IMR-90 (cell line): ENCODE measurements around the gene SNRPD1. TPM values are rescaled to one million over a fixed set of nuclear protein-coding genes. Genes with fewer than 3 reads are reported as not detected.
A peak's percentile ranks its signal among the peaks of the same experiment; 100 is the strongest.

Experiments used
- ATAC-seq: fragments of 200-7000 bp; cut with Tn5 transposase; 2 replicates; pipeline ENCODE4 v1.9.1; 2020; ENCODE audit warnings: low read depth, mild to moderate bottlenecking, moderate library complexity
- BruUV-seq: library from RNA; stranded (reverse); fragments of 400-500 nt; replicated peaks from 2 replicates; lab custom pipeline; 2021; lab: Mats Ljungman, UMichigan
- CTCF ChIA-PET: fragments of 300-600 bp; formaldehyde crosslinking; extraction: SDS; loops from one replicate; lab custom pipeline; 2021; ENCODE audit warnings: antibody characterized with exemption; lab: Yijun Ruan, JAX
- POLR2A ChIA-PET: fragments of 300-600 bp; sonication (Branson Sonifier 250); formaldehyde crosslinking; loops from one replicate; lab custom pipeline; 2022; ENCODE audit warnings: antibody characterized with exemption; ENCODE audit not compliant: unreplicated experiment; lab: Charles Lee
- DNase-seq: peaks from one replicate; pipeline ENCODE4 v3.0.0; 2013
- H2AFZ ChIP-seq: replicated peaks from 2 replicates; pipeline ENCODE3; 2013; ENCODE audit warnings: low read length, mild to moderate bottlenecking; ENCODE audit not compliant: poor library complexity
- H2AK5ac ChIP-seq: 2 replicates; pipeline ENCODE4 v1.6.1; 2013; ENCODE audit warnings: low read depth, low read length, inconsistent platforms
- H2AK9ac ChIP-seq: replicated peaks from 2 replicates; pipeline ENCODE3; 2013; ENCODE audit warnings: mild to moderate bottlenecking, low read depth, low read length, moderate library complexity; ENCODE audit not compliant: poor library complexity
- H2BK120ac ChIP-seq: 2 replicates; pipeline ENCODE4 v1.6.1; 2013; ENCODE audit warnings: low read depth, low read length, inconsistent platforms
- H2BK15ac ChIP-seq: 3 replicates; pipeline ENCODE4 v1.6.1; 2013; ENCODE audit warnings: low read depth, low read length, inconsistent platforms
- H2BK20ac ChIP-seq: 2 replicates; pipeline ENCODE4 v1.6.1; 2013; ENCODE audit warnings: low read depth, mild to moderate bottlenecking, inconsistent platforms, low read length, moderate library complexity
- H2BK5ac ChIP-seq: 2 replicates; pipeline ENCODE4 v1.6.1; 2013; ENCODE audit warnings: mild to moderate bottlenecking, low read depth, low read length, inconsistent platforms; ENCODE audit not compliant: poor library complexity, severe bottlenecking
- H3K14ac ChIP-seq: replicated peaks from 2 replicates; pipeline ENCODE4 v1.6.1; 2013; ENCODE audit warnings: low read depth, low read length, inconsistent platforms
- H3K18ac ChIP-seq: 2 replicates; pipeline ENCODE4 v1.6.1; 2013; ENCODE audit warnings: low read depth, low read length, control low read depth
- H3K23ac ChIP-seq: 2 replicates; pipeline ENCODE4 v1.6.1; 2013; ENCODE audit warnings: low read depth, low read length, inconsistent platforms
- H3K27ac ChIP-seq: 2 replicates; pipeline ENCODE4 v1.5.1; 2013; ENCODE audit warnings: mild to moderate bottlenecking, control low read depth, low read length; ENCODE audit not compliant: insufficient read depth
- H3K27me3 ChIP-seq: 2 replicates; pipeline ENCODE4 v1.6.1; 2013; ENCODE audit warnings: low read length; ENCODE audit not compliant: control insufficient read depth, insufficient read depth
- H3K36me3 ChIP-seq: 2 replicates; pipeline ENCODE4 v1.6.1; 2013; ENCODE audit warnings: low read length, mixed read lengths; ENCODE audit not compliant: control insufficient read depth, insufficient read depth
- H3K4ac ChIP-seq: 2 replicates; pipeline ENCODE4 v1.6.1; 2013; ENCODE audit warnings: low read depth, low read length, inconsistent platforms
- H3K4me1 ChIP-seq: 2 replicates; pipeline ENCODE4 v1.6.1; 2013; ENCODE audit warnings: low read length, mixed read lengths; ENCODE audit not compliant: control insufficient read depth, insufficient read depth
- H3K4me2 ChIP-seq: 2 replicates; pipeline ENCODE4 v1.6.1; 2013; ENCODE audit warnings: low read depth, mild to moderate bottlenecking, control low read depth, low read length, moderate library complexity
- H3K4me3 ChIP-seq: 2 replicates; pipeline ENCODE4 v1.5.1; 2013; ENCODE audit warnings: low read depth, mild to moderate bottlenecking, control low read depth, low read length, moderate library complexity; ENCODE audit not compliant: insufficient read depth
- H3K56ac ChIP-seq: 2 replicates; pipeline ENCODE4 v1.6.1; 2013; ENCODE audit warnings: low read length, inconsistent platforms; ENCODE audit not compliant: insufficient read depth; ENCODE audit errors: extremely low read depth
- H3K79me1 ChIP-seq, 2 experiments: 2 replicates each; pipeline ENCODE4 v1.6.1; 2013; ENCODE audit warnings: low read length in 2 of 2, inconsistent platforms in 1 of 2, low read depth in 1 of 2
- H3K9ac ChIP-seq: 2 replicates; pipeline ENCODE4 v1.6.1; 2013; ENCODE audit warnings: low read depth, low read length, control low read depth
- H3K9me1 ChIP-seq: 2 replicates; pipeline ENCODE4 v1.6.1; 2013; ENCODE audit warnings: low read length, inconsistent platforms; ENCODE audit not compliant: insufficient read depth
- H3K9me3 ChIP-seq: 2 replicates; pipeline ENCODE4 v1.6.1; 2013; ENCODE audit warnings: low read length; ENCODE audit not compliant: control insufficient read depth, insufficient read depth
- H4K20me1 ChIP-seq: 2 replicates; pipeline ENCODE4 v1.6.1; 2013; ENCODE audit warnings: low read length, inconsistent platforms; ENCODE audit not compliant: insufficient read depth
- H4K5ac ChIP-seq: 2 replicates; pipeline ENCODE4 v1.6.1; 2013; ENCODE audit warnings: mild to moderate bottlenecking, low read depth, low read length, control low read depth
- H4K8ac ChIP-seq, 2 experiments: 2 replicates each; pipeline ENCODE4 v1.6.1; 2013; ENCODE audit warnings: low read depth in 2 of 2, low read length in 2 of 2, control low read depth in 1 of 2, inconsistent platforms in 1 of 2
- H4K91ac ChIP-seq: 2 replicates; pipeline ENCODE4 v1.6.1; 2013; ENCODE audit warnings: low read depth, low read length, inconsistent platforms; ENCODE audit not compliant: insufficient read depth
- BHLHE40 ChIP-seq: fragments of 150-350 bp; IDR thresholded peaks from 2 replicates; pipeline ENCODE4 v1.6.1; 2016; ENCODE audit warnings: mild to moderate bottlenecking, low read depth, low read length
- CEBPB ChIP-seq: IDR thresholded peaks from 2 replicates; pipeline ENCODE4 v1.6.1; 2012; ENCODE audit warnings: low read depth, low read length, improper control_type of control experiment
- CHD1 ChIP-seq: IDR thresholded peaks from 2 replicates; pipeline ENCODE4 v1.6.1; 2012; ENCODE audit warnings: low read depth, low read length, improper control_type of control experiment
- MAZ ChIP-seq: IDR thresholded peaks from 2 replicates; pipeline ENCODE4 v1.6.1; 2012; ENCODE audit warnings: low read depth, mild to moderate bottlenecking, low read length, improper control_type of control experiment, moderate library complexity, borderline replicate concordance
- RAD21 ChIP-seq: IDR thresholded peaks from 2 replicates; pipeline ENCODE4 v1.6.1; 2012; ENCODE audit warnings: low read length, improper control_type of control experiment
- WGBS, 2 experiments: methylation state at CpG; one replicate each; pipeline versions ENCODE4 v1.1.5 to v1.1.7; 2013; ENCODE audit warnings: missing lambda C conversion rate in 2 of 2; ENCODE audit not compliant: insufficient read length in 1 of 2; ENCODE audit errors: extremely low coverage in 2 of 2; 5-methylcytosine and 5-hydroxymethylcytosine counted together
- dilution Hi-C: fragments of 300-500 bp; cut with HindIII; formaldehyde crosslinking; loops from one replicate; pipeline ENCODE4 v1.14.3; 2018; ENCODE audit warnings: low sequenced_read_pairs; ENCODE audit not compliant: unreplicated experiment
- in situ Hi-C: fragments of 300-500 bp; cut with MboI; formaldehyde crosslinking; loops from 3 replicates; pipeline ENCODE4 v1.14.3; 2019; ENCODE audit warnings: low sequenced_read_pairs, inconsistent platforms, mixed read lengths
- intact Hi-C: fragments of 100-400 bp; cut with micrococcal nuclease; formaldehyde crosslinking; loops from 2 replicates; pipeline ENCODE4 v1.10.0; 2022
- polyA plus RNA-seq, 3 experiments: library from polyadenylated mRNA; depleted of rRNA; stranded (reverse); fragments of >200 nt; gene quantifications; 2 replicates each; pipeline ENCODE4 v1.2.3, GENCODE V29; 2012; ENCODE audit warnings: low replicate concordance in 1 of 3
- total RNA-seq: library from RNA; depleted of rRNA; stranded (reverse); fragments of >200 nt; gene quantifications from 2 replicates; pipeline ENCODE4 v1.2.3, GENCODE V29; 2012

Gene SNRPD1
- total and polyA plus RNA-seq, 2 of the 4 experiments (the other 2 are of a cell fraction), result 6.8 to 19.8 TPM

GRCh38 chr18:21660078-21660477 is 48.0 kb downstream of the SNRPD1 start:
- Histone ChIP-seq H3K4ac (no peak overlapping the region), H2AK5ac (no peak overlapping the region), H2BK15ac (no peak overlapping the region), H3K14ac (no peak overlapping the region), H3K27me3 (no peaks in the 10 kb centered on the region), H3K27ac (no peak overlapping the region), H2BK120ac (no peak overlapping the region), H2BK20ac (no peak overlapping the region), H3K9ac (no peak overlapping the region), H4K91ac (no peak overlapping the region), H4K20me1 (no peaks in the 10 kb centered on the region), H3K4me3 (no peak overlapping the region), H3K23ac (0 out of 2 replicates have a peak overlapping the region, but pooled peaks have one; percentile 4), H3K4me1 (peaks cover 3% of the 10 kb centered on the region; the same call in 1 of the 2 replicates), H4K5ac (no peak overlapping the region), H3K79me1 (no peaks in the 10 kb centered on the region), H3K9me1 (0 out of 2 replicates have a peak, but pooled peaks cover 6% of the 10 kb centered on the region), H4K8ac (no peak overlapping the region), H3K36me3 (no peaks in the 10 kb centered on the region; the same call in 1 of the 2 replicates), H3K4me2 (no peak overlapping the region), H3K9me3 (no peaks in the 10 kb centered on the region), H3K18ac (no peak overlapping the region), H3K56ac (no peak overlapping the region), H2AK9ac (no peak overlapping the region), H2BK5ac (no peak overlapping the region), H2AFZ (no peak overlapping the region)
- BruUV-seq, result no TSS peak
- ATAC-seq, result no peak
- dilution Hi-C loops, result no loop called here
- intact Hi-C loops, result loop anchor here (10.0 kb wide), 1 partner anchor 65 kb away; no protein-coding TSS in a partner anchor
- TF ChIP-seq MAZ, result no peak
- no peak for TF ChIP-seq RAD21
- TF ChIP-seq CEBPB, result no peak
- TF ChIP-seq CHD1, result no peak
- no peak for TF ChIP-seq BHLHE40
- whole genome bisulfite sequencing, 2 experiments, result no CpG with 5 or more reads among the region's 2 CpGs
- no peak for DNase-seq
- ChIA-PET POLR2A (no interaction called here), CTCF (no interaction called here)
- in situ Hi-C loops, result no loop called here
